ENCODE measurements around the gene STX17. TPM values are rescaled to one million over a fixed set of nuclear protein-coding genes. Genes with fewer than 3 reads are reported as not detected.

STX17 gene
- total and polyA plus RNA-seq, 2 of the 13 experiments (the other 11 are each of a cell fraction or from before 2014, with no cell fraction given) = 8.3 to 25.7 TPM

DNA sequence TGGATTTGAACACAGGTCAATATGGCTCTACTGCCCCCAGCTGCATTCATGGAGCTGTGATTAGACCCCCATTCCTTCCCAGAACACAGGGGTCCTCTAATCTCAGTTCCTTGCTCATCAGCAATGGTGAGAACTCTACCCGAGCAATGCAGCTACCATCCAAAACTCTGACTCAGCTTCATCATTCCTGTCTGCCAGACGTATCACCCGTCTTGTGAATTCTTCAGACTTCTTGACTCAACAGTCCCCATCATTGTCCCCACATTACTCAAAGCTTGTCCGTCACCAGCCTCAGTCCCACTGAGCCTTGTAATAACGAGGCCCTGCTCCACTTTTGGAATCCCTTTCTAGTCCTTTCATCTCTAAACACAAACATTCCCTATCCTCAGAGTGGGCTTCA is 36.3 kb upstream of the STX17 start (continued):
- TF ChIP-seq ZNF773 (CRISPR knock-in tag; IDR thresholded peaks at IDR 0.05; ENCODE audit: borderline replicate concordance) (no peak), ZNF816 (CRISPR knock-in tag; IDR thresholded peaks at IDR 0.05; ENCODE audit: borderline replicate concordance) (no peak)
- TF ChIP-seq, protein P1, sequence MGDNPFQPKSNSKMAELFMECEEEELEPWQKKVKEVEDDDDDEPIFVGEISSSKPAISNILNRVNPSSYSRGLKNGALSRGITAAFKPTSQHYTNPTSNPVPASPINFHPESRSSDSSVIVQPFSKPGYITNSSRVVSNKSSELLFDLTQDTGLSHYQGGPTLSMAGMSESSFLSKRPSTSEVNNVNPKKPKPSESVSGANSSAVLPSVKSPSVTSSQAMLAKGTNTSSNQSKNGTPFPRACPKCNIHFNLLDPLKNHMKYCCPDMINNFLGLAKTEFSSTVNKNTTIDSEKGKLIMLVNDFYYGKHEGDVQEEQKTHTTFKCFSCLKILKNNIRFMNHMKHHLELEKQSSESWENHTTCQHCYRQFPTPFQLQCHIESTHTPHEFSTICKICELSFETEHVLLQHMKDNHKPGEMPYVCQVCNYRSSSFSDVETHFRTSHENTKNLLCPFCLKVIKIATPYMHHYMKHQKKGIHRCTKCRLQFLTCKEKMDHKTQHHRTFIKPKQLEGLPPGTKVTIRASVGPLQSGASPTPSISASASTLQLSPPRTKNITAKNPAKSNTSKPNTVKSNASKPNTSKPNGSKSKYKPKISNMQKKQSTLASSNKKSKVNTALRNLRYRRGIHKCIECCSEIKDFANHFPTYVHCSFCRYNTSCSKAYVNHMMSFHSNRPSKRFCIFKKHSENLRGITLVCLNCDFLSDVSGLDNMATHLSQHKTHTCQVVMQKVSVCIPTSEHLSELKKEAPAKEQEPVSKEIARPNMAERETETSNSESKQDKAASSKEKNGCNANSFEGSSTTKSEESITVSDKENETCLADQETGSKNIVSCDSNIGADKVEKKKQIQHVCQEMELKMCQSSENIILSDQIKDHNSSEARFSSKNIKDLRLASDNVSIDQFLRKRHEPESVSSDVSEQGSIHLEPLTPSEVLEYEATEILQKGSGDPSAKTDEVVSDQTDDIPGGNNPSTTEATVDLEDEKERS (CRISPR knock-in tag; IDR thresholded peaks at IDR 0.05) = no peak

GRCh38 chr9:99873531-99873930 is 32.9 kb upstream of the STX17 start:
- ChIA-PET POLR2A (no interaction called here), CTCF (ENCODE audit: low intra/inter-chr PET ratio, low total read pairs) (no interaction called here)
- no peak for DNase-seq (ENCODE audit: low spot score)
- no TSS peak for BruUV-seq (replicated peaks)
- WGBS (ENCODE audit: low lambda C conversion rate) = 9% methylated on average over 3 of the region's 3 CpGs
- Histone ChIP-seq H3K27me3 (ENCODE audit: control insufficient read depth in 1 of 2, insufficient read depth in 2 of 2, low read length in 2 of 2) (no peaks in the 10 kb centered on the region), H3K4me1 (ENCODE audit: insufficient read depth, low read length) (no peaks in the 10 kb centered on the region), H3K9ac (ENCODE audit: insufficient read depth, low read depth, low read length) (no peak overlapping the region), H3K4me3 (replicated peaks in 1 of 3; ENCODE audit: insufficient read depth in 1 of 3, low read depth in 2 of 3, low read length in 3 of 3) (no peak overlapping the region), H4K20me1 (ENCODE audit: insufficient read depth, low read length) (no peaks in the 10 kb centered on the region), H2AFZ (ENCODE audit: low read length) (no peak overlapping the region), H3K9me3 (ENCODE audit: low read length) (no peaks in the 10 kb centered on the region), H3K79me2 (ENCODE audit: insufficient read depth, low read length) (no peaks in the 10 kb centered on the region), H3K4me2 (ENCODE audit: low read depth, low read length) (no peak overlapping the region), H3K36me3 (replicated peaks in 1 of 2; ENCODE audit: control insufficient read depth in 1 of 2, insufficient read depth in 2 of 2, low read length in 2 of 2) (no peaks in the 10 kb centered on the region), H3K27ac (ENCODE audit: extremely low read length, insufficient read depth, low read length) (no peak overlapping the region)
- no peak for FAIRE-seq
- TF ChIP-seq ZNF12 (CRISPR knock-in tag; IDR thresholded peaks at IDR 0.05) (no peak), BORCS8-MEF2B (CRISPR knock-in tag; IDR thresholded peaks at IDR 0.05) (no peak), FOXJ3 (CRISPR knock-in tag; IDR thresholded peaks at IDR 0.05; ENCODE audit: borderline replicate concordance) (no peak), ZNF34 (CRISPR knock-in tag; IDR thresholded peaks at IDR 0.05; ENCODE audit: borderline replicate concordance) (no peak), ZNF121 (CRISPR knock-in tag; IDR thresholded peaks at IDR 0.05) (no peak), AFF4 (CRISPR knock-in tag; IDR thresholded peaks at IDR 0.05) (no peak)
- TF ChIP-seq, protein P2, sequence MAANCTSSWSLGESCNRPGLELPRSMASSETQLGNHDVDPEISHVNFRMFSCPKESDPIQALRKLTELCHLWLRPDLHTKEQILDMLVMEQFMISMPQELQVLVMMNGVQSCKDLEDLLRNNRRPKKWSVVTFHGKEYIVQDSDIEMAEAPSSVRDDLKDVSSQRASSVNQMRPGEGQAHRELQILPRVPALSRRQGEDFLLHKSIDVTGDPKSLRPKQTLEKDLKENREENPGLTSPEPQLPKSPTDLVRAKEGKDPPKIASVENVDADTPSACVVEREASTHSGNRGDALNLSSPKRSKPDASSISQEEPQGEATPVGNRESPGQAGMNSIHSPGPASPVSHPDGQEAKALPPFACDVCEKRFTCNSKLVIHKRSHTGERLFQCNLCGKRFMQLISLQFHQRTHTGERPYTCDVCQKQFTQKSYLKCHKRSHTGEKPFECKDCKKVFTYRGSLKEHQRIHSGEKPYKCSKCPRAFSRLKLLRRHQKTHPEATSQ (CRISPR knock-in tag; IDR thresholded peaks at IDR 0.05; ENCODE audit: borderline replicate concordance) = no peak
- ATAC-seq = no peak
- intact Hi-C loops (cut with micrococcal nuclease; ENCODE audit: unreplicated experiment) = no loop called here
- in situ Hi-C loops (cut with HindIII; ENCODE audit: extremely low pct_ligation_motif_present, low pct_unique_long_range_greater_than_20kb) = no loop called here

Data from HepG2 (cell line).